Measurements from ENCODE around the gene RPRML. TPM values are rescaled to one million over a fixed set of nuclear protein-coding genes. Genes with fewer than 3 reads are reported as not detected.

RPRML gene
- total and polyA plus RNA-seq, 2 donors (not counting 1 experiment from before 2014, with no cell fraction given): 0.89 TPM; not detected in 1

DNA sequence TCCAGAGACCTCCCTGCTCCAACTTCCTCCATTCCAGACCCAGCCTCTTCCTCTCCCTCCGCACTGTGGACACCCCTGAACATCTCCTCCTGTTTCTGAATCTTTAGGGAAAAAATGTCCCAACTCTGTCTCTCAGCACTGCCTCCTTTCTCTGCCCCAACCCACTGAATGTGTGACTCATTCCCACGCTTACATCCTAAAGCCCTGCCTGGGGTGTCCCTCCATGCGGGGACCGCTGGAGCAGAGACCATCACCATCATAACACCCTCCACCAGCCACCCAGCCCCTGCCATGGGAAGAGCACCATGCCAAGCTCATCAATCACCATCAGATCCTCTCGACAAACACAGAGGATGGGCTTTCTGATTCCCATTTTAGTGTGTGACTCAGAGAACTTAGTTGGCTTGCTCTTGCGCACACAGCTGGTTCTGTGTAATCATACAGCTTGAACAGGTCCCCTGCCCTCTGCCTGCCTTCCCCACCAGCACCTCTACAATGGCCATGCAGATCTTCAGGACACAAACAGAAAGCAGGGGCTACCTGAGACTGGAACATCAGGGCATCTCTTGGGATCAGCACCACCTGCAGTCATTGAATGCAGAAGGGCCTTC, 10.7 kb downstream of the RPRML start:
- Mint-ChIP-seq H3K9me3 (ENCODE audit: insufficient read depth) (no peaks in the 10 kb centered on the region), H3K4me1 (no peaks in the 10 kb centered on the region), H3K27ac (no peak overlapping the region), H3K27me3 (peaks cover 6% of the 10 kb centered on the region), H3K4me3 (no peak overlapping the region)
- Histone ChIP-seq H3K27me3 (replicated peaks in 1 of 4; ENCODE audit: control extremely low read depth in 1 of 4, control insufficient read depth in 3 of 4, insufficient read depth in 4 of 4, low read length in 3 of 4) (peaks cover 0 to 8% (median 0%) of the 10 kb centered on the region in 4 experiments), H3K27ac (ENCODE audit: low read length in 2 of 2) (no peak overlapping the region), H4K20me1 (ENCODE audit: control insufficient read depth, insufficient read depth, low read length, poor library complexity, severe bottlenecking) (no peaks in the 10 kb centered on the region), H3K36me3 (replicated peaks in 1 of 2; ENCODE audit: control extremely low read depth in 1 of 2, control insufficient read depth in 1 of 2, extremely low read depth in 1 of 2, insufficient read depth in 2 of 2, low read length in 1 of 2) (peaks cover 0 to 6% of the 10 kb centered on the region in 2 experiments), H3K79me2 (ENCODE audit: control insufficient read depth, insufficient read depth, low read length) (no peaks in the 10 kb centered on the region), H3K4me2 (replicated peaks; ENCODE audit: low read depth, low read length, poor library complexity, severe bottlenecking) (no peak overlapping the region), H3K9me3 (ENCODE audit: control extremely low read depth in 1 of 3, control insufficient read depth in 2 of 3, insufficient read depth in 1 of 3, low read length in 2 of 3) (no peaks in the 10 kb centered on the region), H3K4me3 (ENCODE audit: control extremely low read depth in 1 of 5, extremely low read depth in 1 of 5, insufficient read depth in 1 of 5, low read depth in 2 of 5, low read length in 4 of 5) (no peak overlapping the region), H3K4me1 (ENCODE audit: control insufficient read depth in 2 of 2, insufficient read depth in 2 of 2, low read length in 2 of 2) (no peaks in the 10 kb centered on the region), H2AFZ (ENCODE audit: insufficient read depth, low read depth, low read length, poor library complexity, severe bottlenecking) (no peak overlapping the region), H3K9ac (ENCODE audit: low read length) (no peak overlapping the region)
- DNase-seq (no peak), ATAC-seq (ENCODE audit: low read depth) (no peak)
- intact Hi-C loops (cut with micrococcal nuclease): no loop called here
- CTCF ChIA-PET: no interaction called here
- POLR2A ChIA-PET: no interaction called here
- TF ChIP-seq, protein P1, sequence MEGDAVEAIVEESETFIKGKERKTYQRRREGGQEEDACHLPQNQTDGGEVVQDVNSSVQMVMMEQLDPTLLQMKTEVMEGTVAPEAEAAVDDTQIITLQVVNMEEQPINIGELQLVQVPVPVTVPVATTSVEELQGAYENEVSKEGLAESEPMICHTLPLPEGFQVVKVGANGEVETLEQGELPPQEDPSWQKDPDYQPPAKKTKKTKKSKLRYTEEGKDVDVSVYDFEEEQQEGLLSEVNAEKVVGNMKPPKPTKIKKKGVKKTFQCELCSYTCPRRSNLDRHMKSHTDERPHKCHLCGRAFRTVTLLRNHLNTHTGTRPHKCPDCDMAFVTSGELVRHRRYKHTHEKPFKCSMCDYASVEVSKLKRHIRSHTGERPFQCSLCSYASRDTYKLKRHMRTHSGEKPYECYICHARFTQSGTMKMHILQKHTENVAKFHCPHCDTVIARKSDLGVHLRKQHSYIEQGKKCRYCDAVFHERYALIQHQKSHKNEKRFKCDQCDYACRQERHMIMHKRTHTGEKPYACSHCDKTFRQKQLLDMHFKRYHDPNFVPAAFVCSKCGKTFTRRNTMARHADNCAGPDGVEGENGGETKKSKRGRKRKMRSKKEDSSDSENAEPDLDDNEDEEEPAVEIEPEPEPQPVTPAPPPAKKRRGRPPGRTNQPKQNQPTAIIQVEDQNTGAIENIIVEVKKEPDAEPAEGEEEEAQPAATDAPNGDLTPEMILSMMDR (IDR thresholded peaks at IDR 0.05): no peak
- TF ChIP-seq EZH2 (IDR thresholded peaks at IDR 0.05; ENCODE audit: borderline replicate concordance, insufficient read depth, low read depth, low read length, poor library complexity, severe bottlenecking): no peak
- 90% methylated on average over 3 of the region's 6 CpGs for WGBS (ENCODE audit: insufficient coverage)

All from B cell (primary cell).